OCI-LY3 (cell line): ENCODE data around the gene ZFAND3.

Experiments
- H2AFZ ChIP-seq: fragments of 200-600, 300-600 bp; shearing (Covaris generic); 2 replicates; pipeline ENCODE4 v1.6.0; 2014; ENCODE audit warnings: antibody characterized with exemption, low read depth, low read length
- H3K27ac ChIP-seq: fragments of 200-600, 300-600 bp; sonication (generic); 2 replicates; pipeline ENCODE4 v1.5.1; 2014; ENCODE audit warnings: mild to moderate bottlenecking, low read length, moderate library complexity, mixed read lengths
- H3K27me3 ChIP-seq: fragments of 200-600, 300-600 bp; sonication (generic); 2 replicates; pipeline ENCODE4 v1.6.1; 2014; ENCODE audit warnings: low read depth, low read length, mixed read lengths
- H3K36me3 ChIP-seq: fragments of 200-600, 300-600 bp; sonication (generic); replicated peaks from 2 replicates; pipeline ENCODE3; 2014; ENCODE audit warnings: low read depth, low read length, mixed read lengths
- H3K4me1 ChIP-seq: fragments of 300-600, 200-600 bp; sonication (generic); 2 replicates; pipeline ENCODE4 v1.6.1; 2014; ENCODE audit warnings: low read length, mixed read lengths
- H3K4me2 ChIP-seq: fragments of 200-600, 300-600 bp; sonication (generic); 2 replicates; pipeline ENCODE4 v1.6.1; 2014; ENCODE audit warnings: low read length, mixed read lengths
- H3K4me3 ChIP-seq: fragments of 300-600, 200-600 bp; sonication (generic); 2 replicates; pipeline ENCODE4 v1.5.1; 2014; ENCODE audit warnings: antibody characterized with exemption, mild to moderate bottlenecking, low read length, moderate library complexity
- H3K79me2 ChIP-seq: fragments of 300-600, 200-600 bp; shearing (Covaris generic); 2 replicates; pipeline ENCODE4 v1.6.1; 2014; ENCODE audit warnings: mild to moderate bottlenecking, low read length, mixed read lengths
- H3K9ac ChIP-seq: fragments of 300-600, 200-600 bp; shearing (Covaris generic); 2 replicates; pipeline ENCODE4 v1.6.0; 2014; ENCODE audit warnings: mild to moderate bottlenecking, low read length, moderate library complexity
- H3K9me3 ChIP-seq: fragments of 200-600, 300-600 bp; shearing (Covaris generic); 2 replicates; pipeline ENCODE4 v1.6.1; 2014; ENCODE audit warnings: low read length, mixed read lengths; ENCODE audit not compliant: insufficient read depth
- H4K20me1 ChIP-seq: fragments of 200-600, 300-600 bp; sonication (generic); 2 replicates; pipeline ENCODE4 v1.6.1; 2016; ENCODE audit warnings: low read length, mixed read lengths; ENCODE audit not compliant: insufficient read depth
- CTCF ChIP-seq: fragments of 200-600, 300-600 bp; sonication (generic); IDR thresholded peaks from 2 replicates; pipeline ENCODE4 v1.5.1; 2014; ENCODE audit warnings: antibody characterized with exemption, low read length, low read depth
- EZH2phosphoT487 ChIP-seq: fragments of 200-600 bp; shearing (Covaris generic); IDR thresholded peaks from 2 replicates; pipeline ENCODE4 v1.6.1; 2018; ENCODE audit warnings: antibody characterized with exemption, mixed run types, low read depth

ZFAND3 gene

GRCh38 chr6:37840143-37840939, 20.8 kb downstream of the ZFAND3 start:
- H3K27me3 ChIP-seq: no peaks in the 10 kb centered on the region
- no peak for TF ChIP-seq EZH2phosphoT487
- TF ChIP-seq CTCF: no peak
- H2AFZ ChIP-seq: no peak overlapping the region
- H3K79me2 ChIP-seq: peaks cover 82% of the 10 kb centered on the region
- no peaks in the 10 kb centered on the region for H3K9me3 ChIP-seq
- no peak overlapping the region for H3K27ac ChIP-seq
- H3K36me3 ChIP-seq: peaks cover 6% of the 10 kb centered on the region
- H3K9ac ChIP-seq: no peak overlapping the region
- peaks cover 15% of the 10 kb centered on the region for H3K4me1 ChIP-seq
- no peak overlapping the region for H3K4me2 ChIP-seq
- H4K20me1 ChIP-seq: peaks cover 72% of the 10 kb centered on the region
- no peak overlapping the region for H3K4me3 ChIP-seq

GRCh38 chr6:37840940-37841300, 21.4 kb downstream of the ZFAND3 start:
- H3K36me3 ChIP-seq: peaks cover 6% of the 10 kb centered on the region
- H3K27me3 ChIP-seq: no peaks in the 10 kb centered on the region
- H3K4me1 ChIP-seq: peaks cover 15% of the 10 kb centered on the region
- H3K27ac ChIP-seq: no peak overlapping the region
- H3K79me2 ChIP-seq: peaks cover 82% of the 10 kb centered on the region
- no peak overlapping the region for H3K9ac ChIP-seq
- no peak overlapping the region for H3K4me3 ChIP-seq
- H3K4me2 ChIP-seq: no peak overlapping the region
- peaks cover 73% of the 10 kb centered on the region for H4K20me1 ChIP-seq
- no peak overlapping the region for H2AFZ ChIP-seq
- no peaks in the 10 kb centered on the region for H3K9me3 ChIP-seq
- no peak for TF ChIP-seq CTCF
- TF ChIP-seq EZH2phosphoT487: no peak

- Histone ChIP-seq H4K20me1 (peaks cover 74% of the 10 kb centered on the region), H3K79me2 (peaks cover 81% of the 10 kb centered on the region), H3K27me3 (no peaks in the 10 kb centered on the region), H3K4me1 (peaks cover 12% of the 10 kb centered on the region), H3K27ac (no peak overlapping the region), H3K36me3 (no peaks in the 10 kb centered on the region), H3K4me3 (no peak overlapping the region), H3K4me2 (no peak overlapping the region), H2AFZ (no peak overlapping the region), H3K9me3 (no peaks in the 10 kb centered on the region), H3K9ac (no peak overlapping the region)
- TF ChIP-seq CTCF (no peak), EZH2phosphoT487 (no peak)
These were observed 25.7 kb downstream of the ZFAND3 start for GRCh38 chr6:37845026-37845911.

GRCh38 chr6:37845930-37846329, 26.4 kb downstream of the ZFAND3 start:
- no peak overlapping the region for H3K4me3 ChIP-seq
- no peak overlapping the region for H3K4me2 ChIP-seq
- H3K9me3 ChIP-seq: no peaks in the 10 kb centered on the region
- no peaks in the 10 kb centered on the region for H3K36me3 ChIP-seq
- H3K27me3 ChIP-seq: no peaks in the 10 kb centered on the region
- TF ChIP-seq EZH2phosphoT487 (no peak), CTCF (no peak)
- H4K20me1 ChIP-seq: peaks cover 74% of the 10 kb centered on the region
- H2AFZ ChIP-seq: no peak overlapping the region
- peaks cover 6% of the 10 kb centered on the region for H3K4me1 ChIP-seq
- H3K79me2 ChIP-seq: peaks cover 82% of the 10 kb centered on the region
- H3K27ac ChIP-seq: no peak overlapping the region
- H3K9ac ChIP-seq: no peak overlapping the region
